Measurements from ENCODE around the gene PDGFRB. TPM values are rescaled to one million over a fixed set of nuclear protein-coding genes. Genes with fewer than 3 reads are reported as not detected.

Gene PDGFRB
- polyA plus RNA-seq, 1 donor from 2014 or later: 0.45 TPM

GRCh38 chr5:150152636-150153462 lies 2.8 kb downstream of the PDGFRB start:
- Mint-ChIP-seq H3K4me3 (no peak overlapping the region), H3K4me1 (peaks cover 4 to 25% (median 12%) of the 10 kb centered on the region in 3 donors), H3K36me3 (peaks cover 2% of the 10 kb centered on the region), H3K27ac (no peak overlapping the region), H3K27me3 (peaks cover 5% of the 10 kb centered on the region), H3K9me3 (no peaks in the 10 kb centered on the region)

- peaks cover 4 to 9% (median 7%) of the 10 kb centered on the region in 3 donors for H3K4me1 Mint-ChIP-seq
Measured at GRCh38 chr5:150149618-150150017, 6.0 kb downstream of the PDGFRB start.

GRCh38 chr5:150148117-150148927 lies 7.3 kb downstream of the PDGFRB start:
- peaks cover 0 to 2% (median 1%) of the 10 kb centered on the region in 3 donors for H3K4me1 Mint-ChIP-seq

More at GRCh38 chr5:150149618-150150017, 6.0 kb downstream of the PDGFRB start:
- peaks cover 2% of the 10 kb centered on the region for H3K36me3 Mint-ChIP-seq
- peak overlapping the region in 1 of 3 donors; percentile 57 for H3K27ac Mint-ChIP-seq
- no peaks in the 10 kb centered on the region for H3K9me3 Mint-ChIP-seq
- no peaks in the 10 kb centered on the region for H3K27me3 Mint-ChIP-seq
- H3K4me3 Mint-ChIP-seq: no peak overlapping the region

GRCh38 chr5:150147670-150148069 lies 8.0 kb downstream of the PDGFRB start:
- Mint-ChIP-seq H3K9me3 (no peaks in the 10 kb centered on the region), H3K4me1 (peaks cover 0 to 2% (median 1%) of the 10 kb centered on the region in 3 donors), H3K4me3 (no peak overlapping the region), H3K36me3 (peaks cover 2% of the 10 kb centered on the region), H3K27me3 (no peaks in the 10 kb centered on the region), H3K27ac (no peak overlapping the region)

More at GRCh38 chr5:150148117-150148927, 7.3 kb downstream of the PDGFRB start:
- Mint-ChIP-seq H3K27me3 (no peaks in the 10 kb centered on the region), H3K36me3 (peaks cover 2% of the 10 kb centered on the region), H3K4me3 (no peak overlapping the region), H3K9me3 (no peaks in the 10 kb centered on the region), H3K27ac (no peak overlapping the region)

- Mint-ChIP-seq H3K36me3 (peaks cover 2% of the 10 kb centered on the region), H3K27ac (no peak overlapping the region), H3K27me3 (no peaks in the 10 kb centered on the region), H3K4me3 (no peak overlapping the region), H3K9me3 (no peaks in the 10 kb centered on the region), H3K4me1 (peaks cover 0 to 2% (median 1%) of the 10 kb centered on the region in 3 donors)
Measured at GRCh38 chr5:150146862-150147601, 8.6 kb downstream of the PDGFRB start.

- no peaks in the 10 kb centered on the region for H3K9me3 Mint-ChIP-seq
- H3K27ac Mint-ChIP-seq: no peak overlapping the region
- H3K4me3 Mint-ChIP-seq: no peak overlapping the region
Measured at GRCh38 chr5:150146235-150146634, 9.4 kb downstream of the PDGFRB start.

GRCh38 chr5:150144879-150145278 lies 10.8 kb downstream of the PDGFRB start:
- Mint-ChIP-seq H3K27ac (no peak overlapping the region), H3K4me1 (peaks cover 1 to 6% (median 2%) of the 10 kb centered on the region in 3 donors), H3K4me3 (no peak overlapping the region), H3K9me3 (no peaks in the 10 kb centered on the region), H3K27me3 (no peaks in the 10 kb centered on the region), H3K36me3 (peaks cover 2% of the 10 kb centered on the region)

More at GRCh38 chr5:150146235-150146634, 9.4 kb downstream of the PDGFRB start:
- H3K27me3 Mint-ChIP-seq: no peaks in the 10 kb centered on the region
- H3K36me3 Mint-ChIP-seq: peaks cover 2% of the 10 kb centered on the region
- H3K4me1 Mint-ChIP-seq: peaks cover 1 to 4% (median 2%) of the 10 kb centered on the region in 3 donors

- peak overlapping the region in 1 of 3 donors; percentile 69 for H3K27ac Mint-ChIP-seq
Measured at GRCh38 chr5:150144246-150144801, 11.3 kb downstream of the PDGFRB start.

GRCh38 chr5:150143350-150144245 lies 12.0 kb downstream of the PDGFRB start:
- Mint-ChIP-seq H3K27me3 (no peaks in the 10 kb centered on the region), H3K9me3 (no peaks in the 10 kb centered on the region), H3K4me1 (peaks cover 1 to 6% (median 2%) of the 10 kb centered on the region in 3 donors), H3K27ac (peak overlapping the region in 1 of 3 donors; percentile 69), H3K4me3 (no peak overlapping the region), H3K36me3 (peaks cover 2% of the 10 kb centered on the region)

More at GRCh38 chr5:150144246-150144801, 11.3 kb downstream of the PDGFRB start:
- H3K9me3 Mint-ChIP-seq: no peaks in the 10 kb centered on the region
- peaks cover 2% of the 10 kb centered on the region for H3K36me3 Mint-ChIP-seq
- no peaks in the 10 kb centered on the region for H3K27me3 Mint-ChIP-seq
- peak overlapping the region in 1 of 4 donors; percentile 32 for H3K4me3 Mint-ChIP-seq
- peaks cover 1 to 6% (median 2%) of the 10 kb centered on the region in 3 donors for H3K4me1 Mint-ChIP-seq

GRCh38 chr5:150142959-150143349 lies 12.7 kb downstream of the PDGFRB start:
- peaks cover 4% of the 10 kb centered on the region for H3K36me3 Mint-ChIP-seq
- no peaks in the 10 kb centered on the region for H3K27me3 Mint-ChIP-seq
- H3K4me3 Mint-ChIP-seq: no peak overlapping the region
- H3K27ac Mint-ChIP-seq: no peak overlapping the region
- H3K9me3 Mint-ChIP-seq: no peaks in the 10 kb centered on the region
- H3K4me1 Mint-ChIP-seq: peaks cover 1 to 6% (median 2%) of the 10 kb centered on the region in 3 donors

- H3K36me3 Mint-ChIP-seq: peaks cover 5% of the 10 kb centered on the region
- peaks cover 1 to 6% (median 2%) of the 10 kb centered on the region in 3 donors for H3K4me1 Mint-ChIP-seq
- no peak overlapping the region for H3K4me3 Mint-ChIP-seq
- no peak overlapping the region for H3K27ac Mint-ChIP-seq
- no peaks in the 10 kb centered on the region for H3K9me3 Mint-ChIP-seq
- H3K27me3 Mint-ChIP-seq: no peaks in the 10 kb centered on the region
Measured at GRCh38 chr5:150142185-150142958, 13.3 kb downstream of the PDGFRB start.

GRCh38 chr5:150141544-150142184 lies 14.0 kb downstream of the PDGFRB start:
- peak overlapping the region in 1 of 3 donors; percentile 32 for H3K27ac Mint-ChIP-seq
- no peaks in the 10 kb centered on the region for H3K27me3 Mint-ChIP-seq
- H3K36me3 Mint-ChIP-seq: peaks cover 5% of the 10 kb centered on the region
- no peak overlapping the region for H3K4me3 Mint-ChIP-seq
- H3K4me1 Mint-ChIP-seq: peaks cover 1 to 6% (median 2%) of the 10 kb centered on the region in 3 donors
- H3K9me3 Mint-ChIP-seq: no peaks in the 10 kb centered on the region
